Spleen (tissue), 11 donors: ENCODE measurements around the gene RBM47. TPM values are rescaled to one million over a fixed set of nuclear protein-coding genes. Genes with fewer than 3 reads are reported as not detected.

Experiments used
- DNase-seq: peaks from one replicate; pipeline ENCODE4 v3.0.0-alpha.2; 2020
- H3K27ac ChIP-seq, 8 donors: fragments of 200-600 bp; sonication (generic) in 7 of 8; 1 replicate in 4 of 8; 2 replicates in 4 of 8; pipeline versions ENCODE4 v1.5.0 to v1.8.0; 2016 to 2021; ENCODE audit warnings: inconsistent platforms in 4 of 8, mild to moderate bottlenecking in 4 of 8, moderate library complexity in 1 of 8
- H3K27me3 ChIP-seq, 7 donors: fragments of 200-600 bp; sonication (generic) in 6 of 7; replicated peaks in 1 of 7; 1 replicate in 4 of 7; 2 replicates in 3 of 7; pipeline versions ENCODE4 v1.5.0 to v1.8.0; 2016 to 2021; ENCODE audit warnings: inconsistent platforms in 3 of 7, mild to moderate bottlenecking in 1 of 7
- H3K36me3 ChIP-seq, 6 donors: fragments of 200-600 bp; sonication (generic) in 5 of 6; 1 replicate in 4 of 6; 2 replicates in 2 of 6; pipeline versions ENCODE4 v1.5.0 to v1.8.0; 2016 to 2021; ENCODE audit warnings: inconsistent platforms in 2 of 6
- H3K4me1 ChIP-seq, 6 donors: fragments of 200-600 bp; sonication (generic) in 5 of 6; 1 replicate in 3 of 6; 2 replicates in 3 of 6; pipeline versions ENCODE4 v1.5.0 to v1.8.0; 2016 to 2021; ENCODE audit warnings: inconsistent platforms in 3 of 6
- H3K4me3 ChIP-seq, 8 donors: fragments of 200-600 bp; sonication (generic) in 7 of 8; 1 replicate in 4 of 8; 2 replicates in 4 of 8; pipeline versions ENCODE4 v1.5.0 to v1.8.0; 2016 to 2021; ENCODE audit warnings: inconsistent platforms in 4 of 8, mild to moderate bottlenecking in 4 of 8, moderate library complexity in 2 of 8
- H3K9me3 ChIP-seq, 8 donors: fragments of 200-600 bp; sonication (generic) in 7 of 8; 1 replicate in 4 of 8; 2 replicates in 4 of 8; pipeline versions ENCODE4 v1.5.0 to v1.8.0; 2016 to 2021; ENCODE audit warnings: inconsistent platforms in 4 of 8
- CTCF ChIP-seq, 11 experiments: fragments of 200-600 bp in 7 of 11; fragments of 450-650 bp in 4 of 11; sonication (generic) in 4 of 11; IDR thresholded peaks in 8 of 11; conservative IDR thresholded peaks in 3 of 11; 1 replicate in 7 of 11; 2 replicates in 4 of 11; pipeline versions ENCODE4 v1.4.0 to v1.8.0; 2016 to 2021; ENCODE audit warnings: antibody characterized with exemption in 11 of 11, inconsistent platforms in 4 of 11, mild to moderate bottlenecking in 1 of 11
- POLR2A ChIP-seq, 3 donors: fragments of 450-650 bp; IDR thresholded peaks; one replicate each; pipeline ENCODE4 v1.5.1; 2017; ENCODE audit warnings: antibody characterized with exemption in 3 of 3, mild to moderate bottlenecking in 1 of 3
- POLR2AphosphoS5 ChIP-seq, 3 donors: sonication (generic); formaldehyde crosslinking; IDR thresholded peaks; one replicate each; pipeline ENCODE4 v1.5.1; 2017; ENCODE audit warnings: antibody characterized with exemption in 3 of 3
- WGBS, 5 donors: extraction: QIAGEN DNeasy Blood & Tissue Kit in 3 of 5; methylation state at CpG; one replicate each; pipeline versions ENCODE4 v1.1.5 to v1.1.7; 2013 to 2018; 5-methylcytosine and 5-hydroxymethylcytosine counted together
- intact Hi-C: fragments of 100-400 bp; cut with DNase I; formaldehyde crosslinking; loops from one replicate; pipeline ENCODE4 v1.15.0; 2023; ENCODE audit warnings: low total_unique reads
- polyA plus RNA-seq, 3 donors: library from polyadenylated mRNA; stranded (reverse); fragments of 200-250 nt; gene quantifications; one replicate each; pipeline ENCODE4 v1.2.1, GENCODE V29; 2013
- total RNA-seq, 7 donors: library from RNA; depleted of rRNA in 3 of 7; stranded (reverse); fragments of >200 nt in 3 of 7; fragmentation: NEBNext Ultra II Directional in 4 of 7; extraction: Animal tissue kit (Norgen Biotek cat#: 25700) in 4 of 7; gene quantifications; one replicate each; pipeline versions ENCODE4 v1.1.0 to v1.2.1, GENCODE V29; 2016 to 2021
- donor health status: healthy with polysubstance abuse.
- donor health status: DM: no; HTN: no; CAD: no; lungs with moderate emphysema.
- donor health status: DM: no; HTN: no; CAD: no.
- donor health status: Bipolar disorder and iron deficiency.
- donor health status: healthy.
- donor health status: DM: no; HTN: no; CAD: no.
- donor health status: DM: yes; HTN: yes; CAD: no.

RBM47 gene
- total and polyA plus RNA-seq, 10 donors = 6.0 to 164 (median 77.9) TPM

- Histone ChIP-seq H3K36me3 (no peaks in the 10 kb centered on the region), H3K4me3 (no peak overlapping the region), H3K27me3 (no peaks in the 10 kb centered on the region), H3K27ac (no peak overlapping the region), H3K4me1 (peaks cover 0 to 32% (median 10%) of the 10 kb centered on the region in 6 donors), H3K9me3 (no peaks in the 10 kb centered on the region)
- intact Hi-C loops = no loop called here
- TF ChIP-seq POLR2A (IDR thresholded peaks at IDR 0.05) = no peak
- no peak for TF ChIP-seq CTCF (IDR thresholded peaks at IDR 0.05 in 8 of 11, conservative IDR thresholded peaks at IDR 0.05 in 3 of 11)
- WGBS, 5 donors = 93 to 97% (median 94%) methylated on average over 3 of the region's 3 CpGs
- DNase-seq = no peak
These were observed 157.7 kb downstream of the RBM47 start for GRCh38 chr4:40471923-40472322.

GRCh38 chr4:40466789-40467188 lies 162.9 kb downstream of the RBM47 start:
- no peak for TF ChIP-seq POLR2A (IDR thresholded peaks at IDR 0.05)
- TF ChIP-seq CTCF (IDR thresholded peaks at IDR 0.05 in 8 of 11, conservative IDR thresholded peaks at IDR 0.05 in 3 of 11) = no peak
- no peak for TF ChIP-seq POLR2AphosphoS5 (IDR thresholded peaks at IDR 0.05)
- WGBS, 5 donors = 82 to 86% (median 85%) methylated on average over 1 of the region's 1 CpG
- Histone ChIP-seq H3K27ac (no peak overlapping the region), H3K9me3 (no peaks in the 10 kb centered on the region), H3K4me1 (peaks cover 0 to 14% (median 1%) of the 10 kb centered on the region in 6 donors), H3K27me3 (no peaks in the 10 kb centered on the region), H3K36me3 (peaks cover 0 to 35% (median 11%) of the 10 kb centered on the region in 6 donors), H3K4me3 (no peak overlapping the region)
- no peak for DNase-seq
- intact Hi-C loops = no loop called here

GRCh38 chr4:40462326-40462725 lies 167.3 kb downstream of the RBM47 start:
- intact Hi-C loops = no loop called here
- TF ChIP-seq POLR2AphosphoS5 (IDR thresholded peaks at IDR 0.05) = no peak
- no peak for TF ChIP-seq CTCF (IDR thresholded peaks at IDR 0.05 in 8 of 11, conservative IDR thresholded peaks at IDR 0.05 in 3 of 11)
- TF ChIP-seq POLR2A (IDR thresholded peaks at IDR 0.05) = no peak
- Histone ChIP-seq H3K27ac (no peak overlapping the region), H3K4me1 (peaks cover 0 to 14% (median 1%) of the 10 kb centered on the region in 6 donors), H3K36me3 (peaks cover 0 to 43% (median 11%) of the 10 kb centered on the region in 6 donors), H3K9me3 (no peaks in the 10 kb centered on the region), H3K4me3 (no peak overlapping the region), H3K27me3 (no peaks in the 10 kb centered on the region)
- DNase-seq = no peak
- WGBS, 5 donors = 27 to 43% (median 37%) methylated on average over 5 of the region's 5 CpGs

GRCh38 chr4:40461879-40462278 lies 167.8 kb downstream of the RBM47 start:
- no peak for DNase-seq
- no peak overlapping the region for H3K27ac ChIP-seq
- TF ChIP-seq POLR2AphosphoS5 (IDR thresholded peaks at IDR 0.05) = no peak

GRCh38 chr4:40461062-40461461 lies 168.6 kb downstream of the RBM47 start:
- peaks cover 0 to 38% (median 10%) of the 10 kb centered on the region in 6 donors for H3K36me3 ChIP-seq
- H3K4me3 ChIP-seq = no peak overlapping the region
- no peak for DNase-seq
- no peak overlapping the region for H3K27ac ChIP-seq
- 87 to 96% (median 92%) methylated on average over 4 of the region's 4 CpGs for WGBS, 5 donors
- no peaks in the 10 kb centered on the region for H3K27me3 ChIP-seq
- H3K9me3 ChIP-seq = no peaks in the 10 kb centered on the region
- intact Hi-C loops = no loop called here
- H3K4me1 ChIP-seq = peaks cover 0 to 16% (median 2%) of the 10 kb centered on the region in 6 donors
- TF ChIP-seq POLR2A (IDR thresholded peaks at IDR 0.05) = no peak
- no peak for TF ChIP-seq POLR2AphosphoS5 (IDR thresholded peaks at IDR 0.05)
- no peak for TF ChIP-seq CTCF (IDR thresholded peaks at IDR 0.05 in 8 of 11, conservative IDR thresholded peaks at IDR 0.05 in 3 of 11)

More at GRCh38 chr4:40461879-40462278, 167.8 kb downstream of the RBM47 start:
- Histone ChIP-seq H3K9me3 (no peaks in the 10 kb centered on the region), H3K36me3 (peaks cover 0 to 43% (median 11%) of the 10 kb centered on the region in 6 donors), H3K4me3 (no peak overlapping the region), H3K4me1 (peaks cover 0 to 14% (median 1%) of the 10 kb centered on the region in 6 donors), H3K27me3 (no peaks in the 10 kb centered on the region)
- WGBS, 5 donors = 90 to 97% (median 92%) methylated on average over 7 of the region's 7 CpGs
- intact Hi-C loops = no loop called here
